NB4 (cell line): ENCODE results near the gene ARHGAP45.

Experiments used
- CTCF ChIP-seq: IDR thresholded peaks from one replicate; pipeline ENCODE4 v1.5.1; 2012; ENCODE audit warnings: low read depth, low read length
- POLR2A ChIP-seq: IDR thresholded peaks from 2 replicates; pipeline ENCODE4 v1.6.1; 2011; ENCODE audit warnings: mild to moderate bottlenecking; ENCODE audit not compliant: insufficient read length; ENCODE audit errors: extremely low read depth
- TF ChIP-seq, protein P1 (sequence below): IDR thresholded peaks from 2 replicates; pipeline ENCODE4 v1.6.1; 2011; ENCODE audit warnings: low read depth, low read length

- TF ChIP-seq CTCF (no peak), POLR2A (no peak)
- TF ChIP-seq, protein P1, sequence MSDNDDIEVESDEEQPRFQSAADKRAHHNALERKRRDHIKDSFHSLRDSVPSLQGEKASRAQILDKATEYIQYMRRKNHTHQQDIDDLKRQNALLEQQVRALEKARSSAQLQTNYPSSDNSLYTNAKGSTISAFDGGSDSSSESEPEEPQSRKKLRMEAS, result no peak
Measured at GRCh38 chr19:1051791-1052190, 15.2 kb upstream of the ARHGAP45 start.
